Activated naive CD4-positive, alpha-beta T cell treated with anti-CD3 and anti-CD28 coated beads, Interleukin-2, amount 50 U/mL, for 24 hours (primary cell): ENCODE results near the gene LEPR.

ENCODE experiments used
- H3K27ac Mint-ChIP-seq: one replicate; pipeline ENCODE4 v1.8.0; 2021; ENCODE audit warnings: mild to moderate bottlenecking, mixed read lengths
- H3K27me3 Mint-ChIP-seq: one replicate; pipeline ENCODE4 v1.8.0; 2021; ENCODE audit warnings: mixed read lengths
- H3K36me3 Mint-ChIP-seq: one replicate; pipeline ENCODE4 v1.8.0; 2021; ENCODE audit warnings: mixed read lengths
- H3K4me1 Mint-ChIP-seq: one replicate; pipeline ENCODE4 v1.8.0; 2021; ENCODE audit warnings: mixed read lengths
- H3K4me3 Mint-ChIP-seq: one replicate; pipeline ENCODE4 v1.8.0; 2021; ENCODE audit warnings: mild to moderate bottlenecking, mixed read lengths
- H3K9me3 Mint-ChIP-seq: one replicate; pipeline ENCODE4 v1.8.0; 2021; ENCODE audit warnings: mixed read lengths

Gene LEPR

DNA sequence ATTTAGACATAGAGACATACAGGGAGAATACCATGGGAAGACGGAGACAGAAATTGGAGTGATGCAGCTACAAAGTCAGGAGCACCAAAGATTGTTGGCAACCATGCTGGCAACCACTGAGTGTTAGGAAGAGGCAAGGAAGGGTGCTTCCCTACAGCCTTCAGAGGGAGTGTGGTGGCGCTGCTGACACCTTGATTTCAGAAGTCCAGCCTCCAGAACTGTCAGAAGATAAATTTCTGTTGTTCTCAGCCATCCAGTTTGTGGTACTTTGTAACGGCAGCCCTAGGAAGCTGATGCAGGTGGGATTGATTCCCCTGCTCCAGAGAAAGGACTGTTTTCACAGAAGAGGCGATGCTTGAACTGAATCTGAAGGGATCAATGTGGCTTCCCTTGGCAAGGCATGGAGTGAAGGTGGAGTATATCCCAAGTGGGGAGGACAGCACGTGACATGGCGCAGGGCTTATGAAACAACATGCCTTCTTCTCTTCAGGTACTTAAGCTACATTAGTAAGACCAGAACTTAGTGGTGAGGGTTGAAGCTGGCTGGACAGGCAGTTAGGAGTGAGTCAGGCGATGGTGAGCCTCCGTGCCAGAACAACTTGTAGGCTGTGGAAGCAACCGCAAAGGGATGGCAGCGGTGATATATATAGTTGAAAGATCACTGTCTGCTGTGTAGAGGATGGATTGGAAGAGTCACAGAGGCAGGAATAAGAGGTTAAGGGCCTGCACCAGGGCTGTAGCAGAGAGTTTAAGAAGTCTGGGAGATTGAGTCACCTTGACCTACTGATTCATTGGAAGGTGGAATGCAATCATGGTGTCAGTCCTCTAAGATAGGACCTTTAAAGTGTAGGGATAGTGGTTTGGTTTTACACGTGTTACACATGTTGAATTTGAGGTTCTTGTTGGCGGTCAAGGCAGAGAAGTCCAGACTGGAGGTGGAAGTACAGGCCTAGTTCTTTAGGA is 2.1 kb downstream of the LEPR start:
- Mint-ChIP-seq H3K4me3 (no peak overlapping the region), H3K27ac (no peak overlapping the region), H3K4me1 (peaks cover 14% of the 10 kb centered on the region), H3K27me3 (no peaks in the 10 kb centered on the region), H3K9me3 (no peaks in the 10 kb centered on the region), H3K36me3 (peaks cover 13% of the 10 kb centered on the region)

DNA sequence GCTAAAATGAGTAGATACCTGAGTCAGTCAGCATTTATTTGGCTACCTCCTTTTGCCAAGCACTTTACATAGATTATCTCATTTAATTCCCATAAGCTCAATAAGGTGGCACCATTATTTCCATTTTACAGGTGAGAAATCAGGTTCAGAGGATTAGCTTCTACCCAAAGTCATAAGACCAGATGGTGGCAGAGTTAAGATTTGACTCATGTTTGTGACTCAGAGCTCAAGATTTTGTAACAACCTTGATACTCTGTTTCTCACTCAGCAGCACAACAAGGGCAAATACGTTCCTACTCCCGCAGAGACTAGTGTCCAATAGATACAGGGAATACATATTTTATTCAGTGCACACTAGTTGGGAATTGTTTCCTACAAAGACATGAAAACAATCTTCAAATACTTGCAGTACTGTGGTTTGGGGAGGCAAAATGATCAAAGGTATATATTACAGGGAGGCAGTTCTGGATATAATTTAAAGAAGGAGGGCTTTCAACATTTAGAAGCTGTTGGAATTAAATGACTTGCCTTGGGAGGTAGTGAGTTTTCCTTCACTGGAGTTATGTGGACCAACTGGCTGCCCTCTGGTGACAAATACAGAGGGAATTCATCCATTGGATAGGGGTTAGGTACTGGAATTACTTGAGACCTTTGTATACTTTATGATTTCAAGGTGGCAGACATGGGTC is 3.6 kb downstream of the LEPR start:
- Mint-ChIP-seq H3K9me3 (no peaks in the 10 kb centered on the region), H3K4me3 (no peak overlapping the region), H3K4me1 (peaks cover 11% of the 10 kb centered on the region), H3K27ac (peak overlapping the region; percentile 30), H3K36me3 (peaks cover 13% of the 10 kb centered on the region), H3K27me3 (no peaks in the 10 kb centered on the region)

DNA sequence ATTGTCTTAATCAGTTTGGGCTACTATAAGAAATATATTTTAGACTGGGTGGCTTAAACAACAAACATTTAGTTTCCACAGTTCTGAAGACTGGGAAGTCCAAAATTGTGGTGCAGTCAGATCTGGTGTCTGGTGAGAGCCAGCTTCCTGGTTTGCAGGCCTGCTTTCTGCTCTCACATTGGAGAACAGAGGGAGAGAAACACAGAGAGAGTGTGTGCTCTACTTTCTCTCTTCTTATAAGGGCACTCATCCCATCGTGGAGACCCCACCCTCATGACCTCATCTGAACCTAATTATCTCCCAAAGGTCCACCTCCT is 4.1 kb downstream of the LEPR start:
- Mint-ChIP-seq H3K36me3 (peaks cover 13% of the 10 kb centered on the region), H3K27me3 (no peaks in the 10 kb centered on the region), H3K4me1 (peaks cover 6% of the 10 kb centered on the region), H3K4me3 (no peak overlapping the region), H3K9me3 (no peaks in the 10 kb centered on the region), H3K27ac (no peak overlapping the region)

DNA sequence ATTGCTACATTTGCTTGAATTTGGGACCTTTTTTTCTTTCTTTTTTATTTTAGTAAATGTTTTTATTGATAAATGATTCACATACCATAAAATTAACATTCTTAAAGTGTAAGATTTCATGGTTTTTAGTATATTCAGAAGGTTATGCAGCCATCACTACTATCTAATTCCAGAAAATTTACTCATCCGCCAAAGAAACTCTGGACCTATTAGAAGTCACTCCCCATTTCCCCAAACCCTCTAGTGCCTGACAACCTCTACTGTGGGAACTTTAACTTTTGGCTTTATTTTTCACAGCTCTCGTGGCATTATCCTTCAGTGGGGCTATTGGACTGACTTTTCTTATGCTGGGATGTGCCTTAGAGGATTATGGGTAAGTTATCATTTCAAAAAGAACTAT is 4.5 kb downstream of the LEPR start:
- no peak overlapping the region for H3K4me3 Mint-ChIP-seq
- no peaks in the 10 kb centered on the region for H3K27me3 Mint-ChIP-seq
- H3K9me3 Mint-ChIP-seq = no peaks in the 10 kb centered on the region
- H3K27ac Mint-ChIP-seq = no peak overlapping the region
- peaks cover 13% of the 10 kb centered on the region for H3K36me3 Mint-ChIP-seq
- peaks cover 1% of the 10 kb centered on the region for H3K4me1 Mint-ChIP-seq

DNA sequence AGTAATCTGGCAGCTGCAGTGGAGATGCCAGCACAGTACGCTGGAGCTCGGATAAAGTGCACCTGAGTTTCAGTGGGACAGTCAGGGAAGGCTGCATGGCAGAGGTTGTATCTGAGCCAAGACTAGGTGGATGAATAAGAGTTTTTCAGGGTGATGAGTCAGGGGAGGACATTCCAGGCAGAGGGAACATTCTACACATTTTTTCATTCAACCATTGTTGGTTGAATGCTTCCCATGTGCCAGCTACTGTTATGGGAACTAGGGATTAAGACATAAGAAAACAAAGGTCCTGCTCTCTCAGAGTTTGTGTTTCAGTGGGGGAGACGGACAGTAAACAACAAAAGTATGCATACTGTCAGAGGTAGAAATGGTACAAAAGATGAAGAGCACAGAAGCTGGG is 5.2 kb downstream of the LEPR start:
- Mint-ChIP-seq H3K27ac (peak overlapping the region; percentile 87), H3K4me3 (no peak overlapping the region), H3K4me1 (peaks cover 2% of the 10 kb centered on the region), H3K27me3 (no peaks in the 10 kb centered on the region), H3K36me3 (peaks cover 15% of the 10 kb centered on the region), H3K9me3 (no peaks in the 10 kb centered on the region)

DNA sequence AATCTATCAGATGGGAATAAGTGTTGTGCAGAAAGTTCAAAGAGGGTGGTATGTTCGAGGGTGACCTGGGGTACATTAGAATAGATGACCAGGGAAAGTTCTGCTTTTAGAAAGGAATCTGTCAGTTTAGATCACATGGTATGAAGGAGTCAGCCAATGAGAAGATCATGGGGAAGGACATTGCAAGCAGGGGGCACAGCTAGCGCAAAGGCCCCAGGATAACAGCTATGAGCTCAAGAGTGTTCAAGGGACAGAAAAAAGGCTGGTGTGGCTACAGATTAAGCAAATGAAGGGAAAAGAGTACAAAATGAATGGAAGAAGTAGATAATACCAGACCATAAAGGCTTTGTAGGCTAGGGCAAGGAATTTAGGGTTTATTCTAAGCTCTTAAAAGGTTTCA is 8.6 kb downstream of the LEPR start:
- Mint-ChIP-seq H3K4me3 (no peak overlapping the region), H3K36me3 (peaks cover 24% of the 10 kb centered on the region), H3K4me1 (peaks cover 5% of the 10 kb centered on the region), H3K27ac (no peak overlapping the region), H3K27me3 (no peaks in the 10 kb centered on the region), H3K9me3 (no peaks in the 10 kb centered on the region)

DNA sequence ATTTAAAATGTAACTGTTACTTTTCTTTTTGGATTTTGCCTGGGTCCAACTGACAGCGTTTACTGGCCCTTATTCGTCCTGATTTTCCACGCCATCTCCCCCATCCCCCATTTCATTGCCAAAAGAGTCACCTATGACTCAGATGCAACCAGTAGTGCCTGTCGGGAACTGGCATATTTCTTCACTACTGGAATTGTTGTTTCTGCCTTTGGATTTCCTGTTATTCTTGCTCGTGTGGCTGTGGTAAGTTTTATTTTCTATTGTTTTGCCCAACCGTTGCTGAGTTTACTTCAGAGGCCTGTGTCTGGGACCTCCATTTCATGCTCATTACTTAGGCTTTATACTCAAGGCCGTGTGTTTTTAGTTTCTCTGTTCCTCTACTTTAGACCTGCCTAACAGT is 9.3 kb downstream of the LEPR start:
- Mint-ChIP-seq H3K9me3 (no peaks in the 10 kb centered on the region), H3K4me1 (peaks cover 5% of the 10 kb centered on the region), H3K27ac (no peak overlapping the region), H3K36me3 (peaks cover 25% of the 10 kb centered on the region), H3K4me3 (no peak overlapping the region), H3K27me3 (no peaks in the 10 kb centered on the region)

DNA sequence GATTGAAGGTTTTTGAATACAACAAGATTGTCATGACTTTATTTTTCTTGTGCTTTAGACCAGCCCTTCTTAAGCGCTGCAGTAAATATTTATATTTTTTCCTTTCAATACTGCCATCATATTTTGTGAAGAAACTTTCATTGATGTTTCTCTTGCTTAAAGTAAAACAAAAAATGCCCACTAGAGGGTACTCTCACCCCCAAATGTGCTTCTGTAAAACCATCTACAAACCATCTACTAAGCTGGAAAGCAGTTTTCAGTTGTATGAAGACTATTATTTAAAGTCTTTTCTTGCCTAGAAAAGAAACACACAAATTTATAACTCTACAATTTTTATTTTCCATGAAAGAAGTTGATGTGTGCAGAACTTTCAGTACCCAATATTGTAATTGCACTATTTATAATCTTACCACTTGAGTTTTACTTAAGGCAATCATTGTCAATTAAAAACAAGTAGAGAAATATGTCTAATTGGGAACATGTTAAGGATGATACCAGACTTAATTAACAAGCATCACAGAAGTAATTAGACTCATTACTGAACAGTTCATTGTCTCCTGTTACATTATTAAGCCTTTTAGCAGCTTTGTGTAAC is 10.7 kb downstream of the LEPR start:
- no peak overlapping the region for H3K27ac Mint-ChIP-seq
- H3K27me3 Mint-ChIP-seq = no peaks in the 10 kb centered on the region
- H3K4me1 Mint-ChIP-seq = peaks cover 5% of the 10 kb centered on the region
- H3K4me3 Mint-ChIP-seq = no peak overlapping the region
- H3K36me3 Mint-ChIP-seq = peaks cover 19% of the 10 kb centered on the region
- H3K9me3 Mint-ChIP-seq = no peaks in the 10 kb centered on the region

DNA sequence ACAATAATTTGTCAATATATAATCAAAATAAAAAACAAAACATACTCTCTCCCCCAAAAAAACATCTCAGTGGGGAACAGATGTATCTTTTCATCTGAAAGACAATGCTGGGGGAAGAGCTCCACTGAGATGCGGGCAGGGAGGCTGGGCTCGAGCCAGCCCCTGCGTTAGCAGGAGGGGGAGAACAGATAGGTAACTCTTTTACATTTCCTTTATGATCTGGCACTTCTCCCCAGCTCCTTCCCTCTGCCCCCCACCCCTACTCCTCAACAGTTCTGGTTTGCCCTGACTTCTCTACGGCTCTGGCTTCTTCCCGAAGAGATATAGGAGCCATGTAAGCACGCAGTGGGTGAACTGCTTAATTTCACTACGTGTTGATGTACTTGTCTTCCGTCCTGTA is 12.4 kb downstream of the LEPR start:
- Mint-ChIP-seq H3K27me3 (no peaks in the 10 kb centered on the region), H3K9me3 (no peaks in the 10 kb centered on the region), H3K4me1 (peaks cover 5% of the 10 kb centered on the region), H3K36me3 (peaks cover 17% of the 10 kb centered on the region), H3K4me3 (no peak overlapping the region), H3K27ac (no peak overlapping the region)

DNA sequence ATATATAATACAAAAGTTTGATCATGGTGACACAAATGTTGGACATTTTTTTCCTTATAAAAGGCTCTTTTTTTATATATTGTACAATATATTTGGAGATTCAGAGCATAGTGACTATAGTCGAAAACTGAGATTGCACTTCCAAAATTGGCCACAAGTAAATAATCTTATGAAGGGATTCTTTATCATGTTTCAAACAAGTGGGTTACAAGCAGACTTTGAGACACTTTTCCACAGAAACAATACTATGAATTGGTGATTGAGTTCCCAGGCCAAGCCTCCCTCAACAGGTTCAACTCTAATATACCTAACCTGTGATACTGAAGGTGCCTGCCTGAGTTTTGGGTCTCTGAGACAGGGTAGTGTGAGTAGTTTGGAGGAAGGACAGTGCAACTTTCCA is 13.8 kb downstream of the LEPR start:
- H3K9me3 Mint-ChIP-seq = no peaks in the 10 kb centered on the region
- H3K36me3 Mint-ChIP-seq = peaks cover 17% of the 10 kb centered on the region
- H3K4me3 Mint-ChIP-seq = no peak overlapping the region
- no peak overlapping the region for H3K27ac Mint-ChIP-seq
- no peaks in the 10 kb centered on the region for H3K27me3 Mint-ChIP-seq
- H3K4me1 Mint-ChIP-seq = peaks cover 5% of the 10 kb centered on the region

DNA sequence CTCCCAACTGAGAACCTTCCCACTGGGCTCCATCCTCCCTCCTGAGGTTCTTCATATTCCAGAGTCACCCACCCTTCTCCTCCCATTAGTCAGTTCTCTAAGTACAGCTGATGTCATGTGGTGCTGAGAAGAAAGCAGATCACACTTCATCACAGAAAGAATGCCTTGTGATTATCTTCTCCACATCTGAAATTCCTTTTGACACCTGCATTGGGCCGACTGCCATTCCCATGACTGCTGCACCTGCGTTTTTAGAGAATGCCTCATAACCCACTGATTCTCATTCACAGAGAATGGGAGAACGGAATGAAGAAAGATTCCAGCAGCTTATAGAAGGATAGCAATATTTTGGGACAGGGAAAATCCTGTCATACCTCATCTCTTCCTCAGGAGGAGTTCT is 14.3 kb downstream of the LEPR start:
- Mint-ChIP-seq H3K9me3 (no peaks in the 10 kb centered on the region), H3K4me1 (peaks cover 5% of the 10 kb centered on the region), H3K4me3 (no peak overlapping the region), H3K27ac (no peak overlapping the region), H3K36me3 (peaks cover 17% of the 10 kb centered on the region), H3K27me3 (no peaks in the 10 kb centered on the region)

DNA sequence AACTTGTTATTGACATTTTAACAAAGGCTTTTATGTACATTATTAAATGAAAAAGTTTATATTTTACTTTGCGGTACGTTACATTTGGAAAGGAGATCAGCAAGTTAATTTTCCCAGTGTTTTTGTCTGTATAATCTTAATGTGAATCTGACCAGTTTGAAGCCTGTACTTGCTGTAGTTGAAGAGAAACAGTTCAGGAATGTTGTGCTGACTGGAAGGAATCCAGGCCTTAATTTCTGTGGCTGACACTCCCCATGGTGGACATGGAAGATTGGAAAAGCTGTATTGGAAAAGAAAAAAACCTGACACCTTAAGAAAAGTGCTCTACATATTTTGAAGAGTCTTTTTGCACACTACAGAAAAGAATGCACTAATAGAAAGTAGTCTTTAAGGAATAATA is 15.5 kb downstream of the LEPR start:
- H3K27me3 Mint-ChIP-seq = no peaks in the 10 kb centered on the region
- H3K36me3 Mint-ChIP-seq = peaks cover 15% of the 10 kb centered on the region
- H3K27ac Mint-ChIP-seq = no peak overlapping the region
- H3K4me1 Mint-ChIP-seq = peaks cover under 1% of the 10 kb centered on the region
- H3K9me3 Mint-ChIP-seq = no peaks in the 10 kb centered on the region
- no peak overlapping the region for H3K4me3 Mint-ChIP-seq

DNA sequence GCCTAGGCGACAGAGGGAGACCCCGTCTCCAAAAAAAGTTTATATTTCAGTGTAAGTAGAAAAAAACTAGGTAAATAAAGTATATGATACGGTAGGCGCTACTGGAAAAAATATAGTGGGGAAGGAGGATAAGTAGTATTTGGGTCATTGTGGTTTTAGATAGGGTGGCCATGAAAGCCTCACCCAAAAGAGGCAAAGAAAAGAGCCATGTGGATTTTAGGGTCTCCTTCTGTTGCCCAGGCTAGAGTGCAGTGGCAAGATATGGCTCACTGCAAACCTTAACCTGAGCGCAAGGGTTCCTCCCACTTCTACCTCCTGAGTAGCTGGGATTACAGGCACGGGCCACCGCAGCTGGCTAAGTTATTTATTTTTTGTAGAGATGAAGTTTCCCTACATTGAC is 17.1 kb downstream of the LEPR start:
- peaks cover 12% of the 10 kb centered on the region for H3K36me3 Mint-ChIP-seq
- no peak overlapping the region for H3K27ac Mint-ChIP-seq
- H3K4me1 Mint-ChIP-seq = no peaks in the 10 kb centered on the region
- H3K27me3 Mint-ChIP-seq = no peaks in the 10 kb centered on the region
- H3K9me3 Mint-ChIP-seq = no peaks in the 10 kb centered on the region
- H3K4me3 Mint-ChIP-seq = no peak overlapping the region

DNA sequence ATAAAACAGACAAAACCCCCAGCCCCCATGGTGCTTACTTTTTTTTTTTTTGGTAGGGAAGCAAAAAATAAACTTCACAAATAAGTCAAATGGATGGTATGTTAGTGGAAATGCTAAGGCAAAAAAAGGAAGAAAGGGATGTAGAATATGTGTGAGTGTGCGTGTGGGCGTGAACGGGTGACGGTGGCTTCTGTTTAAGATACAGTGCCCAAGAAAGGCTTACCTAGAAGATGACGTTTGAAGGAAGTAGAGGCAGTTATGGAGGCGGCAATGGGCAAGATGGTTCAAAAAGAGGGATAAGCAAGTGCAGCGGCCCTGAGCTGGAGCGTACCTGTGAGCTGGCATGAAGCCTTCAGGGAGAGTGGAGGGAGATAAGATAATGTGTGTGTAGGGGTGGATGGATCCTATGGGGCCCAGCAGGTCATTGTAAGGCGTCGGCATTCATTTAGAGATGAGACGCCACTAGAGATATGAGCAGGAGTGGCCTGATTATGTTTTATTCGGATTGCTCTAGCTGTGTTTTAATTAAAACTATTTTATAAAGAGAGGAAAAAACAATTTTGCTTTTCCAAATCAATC is 19.9 kb downstream of the LEPR start:
- no peaks in the 10 kb centered on the region for H3K4me1 Mint-ChIP-seq
- H3K4me3 Mint-ChIP-seq = no peak overlapping the region
- no peaks in the 10 kb centered on the region for H3K9me3 Mint-ChIP-seq
- no peaks in the 10 kb centered on the region for H3K27me3 Mint-ChIP-seq
- H3K27ac Mint-ChIP-seq = no peak overlapping the region
- peaks cover 5% of the 10 kb centered on the region for H3K36me3 Mint-ChIP-seq

DNA sequence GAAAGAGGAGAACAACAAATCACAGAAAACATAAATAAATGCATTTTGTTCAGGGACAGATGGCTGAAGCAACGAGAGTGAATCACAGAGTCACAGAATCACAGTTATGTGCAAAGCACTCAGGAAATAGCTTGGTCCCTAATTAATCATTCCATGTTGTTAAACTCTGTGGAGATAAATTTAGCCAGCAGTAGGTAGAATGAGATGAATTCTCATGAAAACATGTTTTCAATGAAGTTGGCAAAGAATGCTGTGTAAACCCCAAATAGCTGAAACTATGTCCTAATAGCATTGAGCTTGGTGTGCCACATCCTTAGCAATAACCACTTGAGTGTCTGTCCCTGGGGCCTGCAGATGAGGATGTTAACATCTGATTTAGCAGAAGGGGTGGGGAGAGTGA is 20.4 kb downstream of the LEPR start:
- no peaks in the 10 kb centered on the region for H3K9me3 Mint-ChIP-seq
- no peak overlapping the region for H3K27ac Mint-ChIP-seq
- peaks cover 5% of the 10 kb centered on the region for H3K36me3 Mint-ChIP-seq
- H3K4me1 Mint-ChIP-seq = no peaks in the 10 kb centered on the region
- no peak overlapping the region for H3K4me3 Mint-ChIP-seq
- no peaks in the 10 kb centered on the region for H3K27me3 Mint-ChIP-seq

DNA sequence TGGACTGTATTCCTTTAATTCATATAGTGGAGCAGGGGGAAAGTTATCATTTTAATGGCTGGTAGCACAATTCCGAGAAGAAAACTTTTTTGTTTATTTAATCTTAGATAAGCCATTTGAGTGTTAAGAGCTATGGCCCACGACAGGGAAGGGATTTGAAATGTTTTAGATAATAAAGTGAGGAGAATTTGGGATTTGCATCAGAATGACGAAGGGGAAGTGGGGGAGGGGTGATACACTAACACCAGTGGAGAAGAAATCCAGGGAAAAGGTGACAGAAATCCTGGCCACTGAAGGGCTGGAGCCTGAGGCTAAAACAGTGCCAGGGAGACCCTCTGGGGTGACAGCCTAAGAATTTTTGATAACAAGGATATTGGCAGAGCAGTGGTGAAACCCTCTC is 21.0 kb downstream of the LEPR start:
- Mint-ChIP-seq H3K36me3 (peaks cover 5% of the 10 kb centered on the region), H3K4me3 (no peak overlapping the region), H3K4me1 (no peaks in the 10 kb centered on the region), H3K9me3 (no peaks in the 10 kb centered on the region), H3K27me3 (no peaks in the 10 kb centered on the region), H3K27ac (no peak overlapping the region)
